HepG2 (cell line): ENCODE data around the gene GPR179. TPM values are rescaled to one million over a fixed set of nuclear protein-coding genes. Genes with fewer than 3 reads are reported as not detected.

Source experiments
- HMGXB4 ChIP-seq, 2 experiments: sonication (generic) in 1 of 2; formaldehyde crosslinking in 1 of 2; IDR thresholded peaks; 2 replicates each; pipeline versions ENCODE4 v1.4.0 to v1.6.1; 2018 to 2020; ENCODE audit warnings: missing genetic modification reagents in 2 of 2, borderline replicate concordance in 1 of 2, low read depth in 1 of 2, mild to moderate bottlenecking in 1 of 2, missing biosample characterization in 1 of 2
- HNF4A ChIP-seq: sonication (generic); formaldehyde crosslinking; IDR thresholded peaks from 2 replicates; pipeline ENCODE4 v1.4.0; 2020; ENCODE audit warnings: missing genetic modification reagents
- HNRNPL ChIP-seq: fragments of 200-400 bp; formaldehyde crosslinking; IDR thresholded peaks from 2 replicates; pipeline ENCODE4 v1.6.1; 2017; ENCODE audit warnings: mild to moderate bottlenecking, low read depth, low read length
- HOMEZ ChIP-seq: IDR thresholded peaks from 2 replicates; pipeline ENCODE4 v1.6.1; 2016; ENCODE audit warnings: low read depth
- IKZF4 ChIP-seq: sonication (generic); formaldehyde crosslinking; IDR thresholded peaks from 2 replicates; pipeline ENCODE4 v1.5.1; 2020; ENCODE audit warnings: borderline replicate concordance, mild to moderate bottlenecking, low read depth, missing genetic modification reagents; ENCODE audit errors: not compliant biosample characterization
- KMT2B ChIP-seq: IDR thresholded peaks from 2 replicates; pipeline ENCODE4 v1.6.1; 2016; ENCODE audit warnings: missing genetic modification reagents, missing compliant biosample characterization
- MED13 ChIP-seq: sonication (generic); formaldehyde crosslinking; IDR thresholded peaks from 2 replicates; pipeline ENCODE4 v1.5.0; 2020; ENCODE audit warnings: missing genetic modification reagents
- PBX3 ChIP-seq: sonication (generic); formaldehyde crosslinking; IDR thresholded peaks from 2 replicates; pipeline ENCODE4 v1.8.1; 2023; ENCODE audit warnings: missing genetic modification reagents, inconsistent platforms, borderline replicate concordance
- PRDM10 ChIP-seq: sonication (generic); formaldehyde crosslinking; IDR thresholded peaks from 2 replicates; pipeline ENCODE4 v1.4.0; 2020; ENCODE audit warnings: low read depth, missing genetic modification reagents
- RCOR2 ChIP-seq: IDR thresholded peaks from 2 replicates; pipeline ENCODE4 v1.6.1; 2016; ENCODE audit warnings: missing biosample characterization, missing genetic modification reagents
- SIN3A ChIP-seq: IDR thresholded peaks from 2 replicates; pipeline ENCODE4 v1.6.1; 2011; ENCODE audit warnings: low read depth, mild to moderate bottlenecking, control low read depth, low read length, borderline replicate concordance
- TERF1 ChIP-seq: sonication (generic); formaldehyde crosslinking; IDR thresholded peaks from 2 replicates; pipeline ENCODE4 v1.8.0; 2022; ENCODE audit warnings: mild to moderate bottlenecking, missing genetic modification reagents, moderate library complexity
- ZNF143 ChIP-seq: sonication (generic); formaldehyde crosslinking; IDR thresholded peaks from 2 replicates; pipeline ENCODE4 v1.4.0; 2020; ENCODE audit warnings: missing genetic modification reagents
- ZNF224 ChIP-seq: sonication (generic); formaldehyde crosslinking; IDR thresholded peaks from 2 replicates; pipeline ENCODE4 v1.5.0; 2020; ENCODE audit warnings: mild to moderate bottlenecking, missing genetic modification reagents
- ZNF850 ChIP-seq: sonication (generic); formaldehyde crosslinking; conservative IDR thresholded peaks from 2 replicates; pipeline ENCODE4 v1.9.0; 2021; ENCODE audit warnings: mild to moderate bottlenecking, missing genetic modification reagents
- ZUFSP ChIP-seq: sonication (generic); formaldehyde crosslinking; IDR thresholded peaks from 2 replicates; pipeline ENCODE4 v1.9.0; 2021; ENCODE audit warnings: missing genetic modification reagents, mild to moderate bottlenecking, borderline replicate concordance
- polyA plus RNA-seq, 8 experiments: library from polyadenylated mRNA; depleted of rRNA in 3 of 8; stranded (reverse) in 7 of 8; unstranded in 1 of 8; fragments of >200 nt; fragmentation: Illumina TruSeq in 4 of 8; extraction: Trizol in 4 of 8; gene quantifications; 2 replicates each; pipeline versions ENCODE4 v1.2.1 to v1.2.3, GENCODE V29; 2011 to 2016; ENCODE audit warnings: low read depth in 4 of 8, missing spikeins in 1 of 8, mixed read lengths in 1 of 8; ENCODE audit not compliant: insufficient read depth in 1 of 8
- total RNA-seq, 5 experiments: library from RNA; depleted of rRNA; stranded (reverse); fragments of >200 nt; fragmentation: Illumina TruSeq; extraction: Trizol; gene quantifications; 2 replicates each; pipeline ENCODE4 v1.2.3, GENCODE V29; 2016; ENCODE audit warnings: low read depth in 1 of 5

Gene GPR179
- total and polyA plus RNA-seq, 2 of the 13 experiments (the other 11 are each of a cell fraction or from before 2014, with no cell fraction given) = 0.03 TPM; not detected in 1

GRCh38 chr17:38351412-38352222, 7.9 kb upstream of the GPR179 start, which contains the start of gene SOCS7 (continued):
- TF ChIP-seq HNF4A (peak; percentile 38; the same call in 1 of the 2 replicates), HOMEZ (CRISPR knock-in tag) (no peak; the same call in 1 of the 2 replicates), PRDM10 (peak; percentile 95), MED13 (CRISPR knock-in tag) (0 out of 2 replicates have a peak, but pooled peaks have one; percentile 52), IKZF4 (CRISPR knock-in tag) (no peak), KMT2B (CRISPR knock-in tag) (peak; percentile 92), SIN3A (peak; percentile 88; the same call in 1 of the 2 replicates), ZUFSP (no peak), TERF1 (CRISPR knock-in tag) (no peak), HMGXB4 (CRISPR knock-in tag; IDR thresholded peaks at IDR 0.05; ENCODE audit: borderline replicate concordance in 1 of 2, low read depth in 1 of 2) (peak; percentile 44 to 92; a peak in 3 of 4 replicates), HNRNPL (0 out of 2 replicates have a peak, but pooled peaks have one; percentile 51), RCOR2 (CRISPR knock-in tag) (peak; percentile 89), ZNF850 (CRISPR knock-in tag) (no peak), ZNF224 (CRISPR knock-in tag) (0 out of 2 replicates have a peak, but pooled peaks have one; percentile 56), PBX3 (CRISPR knock-in tag) (no peak), ZNF143 (CRISPR knock-in tag) (no peak)
